DND-41 (cell line): ENCODE results near the gene SULT1A1.
"Not testable (repeated sequence)": the region's sequence is repeated elsewhere in the genome, so short reads cannot be mapped to it uniquely, and the experiment has no call there.

Source experiments
- ATAC-seq: fragments of 200-7000 bp; cut with Tn5 transposase; 3 replicates; pipeline ENCODE4 v1.9.1; 2021; ENCODE audit warnings: low read depth; ENCODE audit not compliant: insufficient read depth
- DNase-seq: peaks from one replicate; pipeline ENCODE4 v3.0.0-alpha.2; 2020
- H2AFZ ChIP-seq: 2 replicates; pipeline ENCODE4 v1.6.0; 2012; ENCODE audit warnings: low read depth, low read length
- H3K27ac ChIP-seq: 2 replicates; pipeline ENCODE4 v1.5.1; 2012; ENCODE audit warnings: low read length, inconsistent platforms
- H3K27me3 ChIP-seq: fragments of 200-600 bp; sonication (generic); 2 replicates; pipeline ENCODE4 v1.6.0; 2012; ENCODE audit warnings: low read length, mild to moderate bottlenecking, inconsistent platforms; ENCODE audit not compliant: insufficient read depth, poor library complexity
- H3K36me3 ChIP-seq: 2 replicates; pipeline ENCODE4 v1.5.1; 2012; ENCODE audit warnings: low read length, inconsistent platforms; ENCODE audit not compliant: insufficient read depth
- H3K4me1 ChIP-seq: 2 replicates; pipeline ENCODE4 v1.5.1; 2012; ENCODE audit warnings: mild to moderate bottlenecking, low read length; ENCODE audit not compliant: insufficient read depth
- H3K4me2 ChIP-seq: 2 replicates; pipeline ENCODE4 v1.6.0; 2012; ENCODE audit warnings: mild to moderate bottlenecking, moderate library complexity, low read length, inconsistent platforms; ENCODE audit not compliant: insufficient read depth
- H3K4me3 ChIP-seq, 2 experiments: fragments of 200-600 bp in 1 of 2; shearing (Covaris generic) in 1 of 2; 2 replicates each; pipeline ENCODE4 v1.5.1; 2012 to 2016; ENCODE audit warnings: inconsistent platforms in 2 of 2, low read length in 2 of 2, mild to moderate bottlenecking in 2 of 2, low read depth in 1 of 2, moderate library complexity in 1 of 2
- H3K79me2 ChIP-seq: 2 replicates; pipeline ENCODE4 v1.6.0; 2012; ENCODE audit warnings: low read length, inconsistent platforms; ENCODE audit not compliant: insufficient read depth
- H3K9ac ChIP-seq: 2 replicates; pipeline ENCODE4 v1.6.0; 2012; ENCODE audit warnings: low read depth, mild to moderate bottlenecking, inconsistent platforms, low read length, moderate library complexity
- H3K9me3 ChIP-seq: 2 replicates; pipeline ENCODE4 v1.5.1; 2012; ENCODE audit warnings: low read length, moderate library complexity, mild to moderate bottlenecking, inconsistent platforms; ENCODE audit not compliant: insufficient read depth, severe bottlenecking
- H4K20me1 ChIP-seq: 2 replicates; pipeline ENCODE4 v1.6.0; 2012; ENCODE audit warnings: low read length; ENCODE audit not compliant: insufficient read depth
- EZH2 ChIP-seq: IDR thresholded peaks from 3 replicates; pipeline ENCODE4 v1.6.1; 2012; ENCODE audit warnings: borderline replicate concordance, low read depth, mild to moderate bottlenecking, moderate library complexity, low read length, inconsistent platforms; ENCODE audit not compliant: severe bottlenecking
- TF ChIP-seq, protein P1 (sequence below): IDR thresholded peaks from 2 replicates; pipeline ENCODE4 v1.5.1; 2012; ENCODE audit warnings: borderline replicate concordance, low read length, moderate library complexity, mild to moderate bottlenecking; ENCODE audit not compliant: poor library complexity, severe bottlenecking; ENCODE audit errors: extremely low read depth

SULT1A1 gene

DNA sequence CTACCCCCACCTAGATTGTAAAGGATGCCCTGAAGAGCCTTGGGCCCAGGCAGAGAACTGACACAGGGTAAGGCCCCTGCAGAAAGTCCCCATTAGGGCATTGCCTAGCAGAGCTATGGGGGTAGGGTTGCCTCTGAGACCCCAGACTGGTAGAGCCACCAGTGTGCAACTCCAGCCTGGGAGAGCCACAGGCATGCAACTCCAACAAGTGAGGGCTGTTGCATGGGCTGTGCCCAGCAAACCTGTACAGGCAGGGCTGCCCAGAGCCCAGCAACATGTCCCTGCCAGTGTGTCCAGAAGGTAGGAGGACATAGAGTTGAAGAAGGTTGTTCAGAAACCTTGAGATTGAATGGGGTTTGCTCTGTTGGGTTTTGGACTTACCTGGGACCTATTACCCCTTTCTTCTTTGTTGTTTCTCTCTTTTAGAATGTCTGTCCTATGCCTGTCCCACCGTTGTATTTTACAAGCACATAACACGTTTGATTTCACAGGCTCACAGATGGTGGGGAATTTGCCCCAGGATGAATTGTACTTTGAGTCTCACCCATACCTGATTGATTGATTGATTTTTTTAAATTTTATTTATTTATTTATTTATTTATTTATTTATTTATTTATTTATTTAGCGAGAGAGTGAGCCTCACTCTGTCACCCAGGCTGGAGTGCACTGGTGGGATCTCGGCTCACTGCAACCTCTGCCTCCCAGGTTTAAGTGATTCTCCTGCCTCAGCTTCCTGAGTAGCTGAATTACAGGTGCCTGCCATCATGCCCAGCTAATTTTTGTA lies 39.7 kb downstream of the SULT1A1 start:
- Histone ChIP-seq H3K27ac (no peak overlapping the region), H3K79me2 (peaks cover 71% of the 10 kb centered on the region), H4K20me1 (peaks cover 27% of the 10 kb centered on the region), H3K27me3 (no peaks in the 10 kb centered on the region), H2AFZ (no peak overlapping the region), H3K4me2 (no peak overlapping the region), H3K4me3 (no peak overlapping the region), H3K4me1 (no peaks in the 10 kb centered on the region), H3K36me3 (peaks cover 12% of the 10 kb centered on the region; the same call in 1 of the 2 replicates), H3K9me3 (peaks cover 7% of the 10 kb centered on the region), H3K9ac (no peak overlapping the region)
- DNase-seq (no peak), ATAC-seq (no peak)
- no peak for TF ChIP-seq EZH2
- TF ChIP-seq, protein P1, sequence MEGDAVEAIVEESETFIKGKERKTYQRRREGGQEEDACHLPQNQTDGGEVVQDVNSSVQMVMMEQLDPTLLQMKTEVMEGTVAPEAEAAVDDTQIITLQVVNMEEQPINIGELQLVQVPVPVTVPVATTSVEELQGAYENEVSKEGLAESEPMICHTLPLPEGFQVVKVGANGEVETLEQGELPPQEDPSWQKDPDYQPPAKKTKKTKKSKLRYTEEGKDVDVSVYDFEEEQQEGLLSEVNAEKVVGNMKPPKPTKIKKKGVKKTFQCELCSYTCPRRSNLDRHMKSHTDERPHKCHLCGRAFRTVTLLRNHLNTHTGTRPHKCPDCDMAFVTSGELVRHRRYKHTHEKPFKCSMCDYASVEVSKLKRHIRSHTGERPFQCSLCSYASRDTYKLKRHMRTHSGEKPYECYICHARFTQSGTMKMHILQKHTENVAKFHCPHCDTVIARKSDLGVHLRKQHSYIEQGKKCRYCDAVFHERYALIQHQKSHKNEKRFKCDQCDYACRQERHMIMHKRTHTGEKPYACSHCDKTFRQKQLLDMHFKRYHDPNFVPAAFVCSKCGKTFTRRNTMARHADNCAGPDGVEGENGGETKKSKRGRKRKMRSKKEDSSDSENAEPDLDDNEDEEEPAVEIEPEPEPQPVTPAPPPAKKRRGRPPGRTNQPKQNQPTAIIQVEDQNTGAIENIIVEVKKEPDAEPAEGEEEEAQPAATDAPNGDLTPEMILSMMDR = no peak

DNA sequence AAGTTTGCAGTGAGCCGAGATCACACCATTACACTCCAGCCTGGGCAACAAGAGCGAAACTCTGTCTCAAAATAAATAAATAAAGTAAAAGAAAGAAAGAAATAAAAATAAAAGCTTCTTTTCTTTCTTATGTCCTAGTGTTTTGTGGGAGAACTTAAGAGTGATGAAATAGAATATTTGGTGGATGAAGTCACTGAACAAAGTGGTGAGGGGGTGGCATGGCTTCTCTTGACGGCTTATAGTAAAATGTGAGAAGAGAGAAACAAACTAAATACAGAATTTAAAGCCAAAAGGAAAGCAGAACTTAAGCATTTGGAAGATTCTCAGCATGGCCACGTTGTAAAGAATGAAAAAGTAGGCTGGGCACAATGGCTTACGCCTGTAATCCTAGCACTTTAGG lies 40.8 kb downstream of the SULT1A1 start:
- no peak overlapping the region for H2AFZ ChIP-seq
- H3K4me3 ChIP-seq = no peak overlapping the region
- peaks cover 14% of the 10 kb centered on the region; the same call in 1 of the 2 replicates for H3K36me3 ChIP-seq
- no peak overlapping the region for H3K27ac ChIP-seq
- no peak overlapping the region for H3K9ac ChIP-seq
- no peak overlapping the region for H3K4me2 ChIP-seq
- H4K20me1 ChIP-seq = peaks cover 22% of the 10 kb centered on the region
- peaks cover 69% of the 10 kb centered on the region for H3K79me2 ChIP-seq
- peaks cover 7% of the 10 kb centered on the region for H3K9me3 ChIP-seq
- H3K27me3 ChIP-seq = no peaks in the 10 kb centered on the region
- H3K4me1 ChIP-seq = no peaks in the 10 kb centered on the region
- ATAC-seq = no peak
- DNase-seq = no peak
- TF ChIP-seq, protein P1 = no peak

DNA sequence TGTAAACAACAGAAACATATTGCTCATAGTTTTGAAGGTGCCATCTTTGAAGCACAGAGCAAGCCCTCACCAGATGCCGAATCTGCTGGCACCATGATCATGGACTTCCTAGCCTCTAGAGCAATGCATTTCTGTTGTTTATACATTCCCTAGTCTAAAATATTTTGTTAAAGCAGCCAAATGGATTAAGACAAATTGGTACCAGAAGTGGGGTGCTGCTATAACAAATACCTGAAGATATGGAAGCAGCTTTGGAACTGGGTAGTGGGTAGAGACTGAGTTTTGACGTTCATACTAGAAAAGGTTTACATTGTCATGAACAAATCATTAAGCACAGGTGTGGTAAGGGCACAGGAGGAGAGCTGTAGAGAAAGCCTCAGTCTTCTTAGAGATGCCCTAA lies 42.6 kb downstream of the SULT1A1 start:
- Histone ChIP-seq H2AFZ (no peak overlapping the region), H3K4me1 (no peaks in the 10 kb centered on the region), H3K27ac (no peak overlapping the region), H3K27me3 (no peaks in the 10 kb centered on the region), H3K79me2 (peaks cover 66% of the 10 kb centered on the region), H3K9ac (no peak overlapping the region), H3K9me3 (peaks cover 7% of the 10 kb centered on the region), H4K20me1 (peaks cover 17% of the 10 kb centered on the region; the same call in 1 of the 2 replicates), H3K4me3 (no peak overlapping the region), H3K36me3 (peaks cover 10% of the 10 kb centered on the region; the same call in 1 of the 2 replicates), H3K4me2 (no peak overlapping the region)
- TF ChIP-seq, protein P1 = no peak
- no peak for TF ChIP-seq EZH2
- ATAC-seq = no peak
- no peak for DNase-seq

- H2AFZ ChIP-seq, H3K9ac ChIP-seq, H3K27ac ChIP-seq, H3K4me1 ChIP-seq, H3K4me2 ChIP-seq, H3K4me3 ChIP-seq, H3K9me3 ChIP-seq, ATAC-seq, H3K36me3 ChIP-seq, H3K27me3 ChIP-seq, DNase-seq: not testable (repeated sequence)
- Histone ChIP-seq H4K20me1 (peaks cover 25% of the 10 kb centered on the region; the same call in 1 of the 2 replicates), H3K79me2 (peaks cover 67% of the 10 kb centered on the region)
Observed at GRCh38 chr16:28566233-28566925, 43.5 kb downstream of the SULT1A1 start.
